Measurements from ENCODE around the gene FLOT2.

- TF ChIP-seq, protein P1, sequence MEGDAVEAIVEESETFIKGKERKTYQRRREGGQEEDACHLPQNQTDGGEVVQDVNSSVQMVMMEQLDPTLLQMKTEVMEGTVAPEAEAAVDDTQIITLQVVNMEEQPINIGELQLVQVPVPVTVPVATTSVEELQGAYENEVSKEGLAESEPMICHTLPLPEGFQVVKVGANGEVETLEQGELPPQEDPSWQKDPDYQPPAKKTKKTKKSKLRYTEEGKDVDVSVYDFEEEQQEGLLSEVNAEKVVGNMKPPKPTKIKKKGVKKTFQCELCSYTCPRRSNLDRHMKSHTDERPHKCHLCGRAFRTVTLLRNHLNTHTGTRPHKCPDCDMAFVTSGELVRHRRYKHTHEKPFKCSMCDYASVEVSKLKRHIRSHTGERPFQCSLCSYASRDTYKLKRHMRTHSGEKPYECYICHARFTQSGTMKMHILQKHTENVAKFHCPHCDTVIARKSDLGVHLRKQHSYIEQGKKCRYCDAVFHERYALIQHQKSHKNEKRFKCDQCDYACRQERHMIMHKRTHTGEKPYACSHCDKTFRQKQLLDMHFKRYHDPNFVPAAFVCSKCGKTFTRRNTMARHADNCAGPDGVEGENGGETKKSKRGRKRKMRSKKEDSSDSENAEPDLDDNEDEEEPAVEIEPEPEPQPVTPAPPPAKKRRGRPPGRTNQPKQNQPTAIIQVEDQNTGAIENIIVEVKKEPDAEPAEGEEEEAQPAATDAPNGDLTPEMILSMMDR (IDR thresholded peaks at IDR 0.05), result no peak
- no peak for TF ChIP-seq EZH2 (IDR thresholded peaks at IDR 0.05)
- no peak for TF ChIP-seq EZH2phosphoT487 (IDR thresholded peaks at IDR 0.05)
These were observed 13.0 kb upstream of the FLOT2 start for GRCh38 chr17:28910534-28910933.

Data from neural progenitor cell (in vitro differentiated cells).